Trophoblast cell (in vitro differentiated cells and primary cell): ENCODE measurements around the gene GOLGA8N.

Source experiments
- DNase-seq, 2 donors: peaks; one replicate each; pipeline ENCODE4 v3.0.0-alpha.2; 2016
- H2AFZ ChIP-seq: 2 replicates; pipeline ENCODE4 v1.6.1; 2013; ENCODE audit warnings: low read length, moderate library complexity, mild to moderate bottlenecking; ENCODE audit not compliant: insufficient read depth, poor library complexity
- H2AK5ac ChIP-seq: 2 replicates; pipeline ENCODE4 v1.6.1; 2013; ENCODE audit warnings: mild to moderate bottlenecking, low read length
- H2BK120ac ChIP-seq: 2 replicates; pipeline ENCODE4 v1.6.1; 2013; ENCODE audit warnings: low read length, mild to moderate bottlenecking, moderate library complexity; ENCODE audit not compliant: insufficient read depth, poor library complexity
- H2BK12ac ChIP-seq: 2 replicates; pipeline ENCODE4 v1.6.1; 2013; ENCODE audit warnings: mild to moderate bottlenecking, low read length, moderate library complexity
- H2BK5ac ChIP-seq: 2 replicates; pipeline ENCODE4 v1.6.1; 2013; ENCODE audit warnings: low read length, low read depth, moderate library complexity, mild to moderate bottlenecking; ENCODE audit not compliant: poor library complexity
- H3K14ac ChIP-seq: 2 replicates; pipeline ENCODE4 v1.6.1; 2013; ENCODE audit warnings: mild to moderate bottlenecking, low read length
- H3K18ac ChIP-seq: 2 replicates; pipeline ENCODE4 v1.6.1; 2013; ENCODE audit warnings: mild to moderate bottlenecking, low read length
- H3K23ac ChIP-seq: 2 replicates; pipeline ENCODE4 v1.6.1; 2013; ENCODE audit warnings: low read length
- H3K27ac ChIP-seq: 2 replicates; pipeline ENCODE4 v1.5.1; 2013; ENCODE audit warnings: low read depth, mild to moderate bottlenecking, inconsistent platforms, low read length, moderate library complexity
- H3K27me3 ChIP-seq: 2 replicates; pipeline ENCODE4 v1.6.1; 2013; ENCODE audit warnings: inconsistent platforms, mild to moderate bottlenecking, low read length, moderate library complexity; ENCODE audit not compliant: insufficient read depth
- H3K36me3 ChIP-seq, 2 experiments: 1 replicate in 1 of 2; 2 replicates in 1 of 2; pipeline ENCODE4 v1.6.1; 2013; ENCODE audit warnings: low read length in 2 of 2, mild to moderate bottlenecking in 2 of 2, moderate library complexity in 1 of 2; ENCODE audit not compliant: insufficient read depth in 2 of 2, control insufficient read depth in 1 of 2
- H3K4ac ChIP-seq: 2 replicates; pipeline ENCODE4 v1.6.1; 2013; ENCODE audit warnings: low read depth, mild to moderate bottlenecking, low read length, moderate library complexity
- H3K4me1 ChIP-seq, 2 experiments: 1 replicate in 1 of 2; 2 replicates in 1 of 2; pipeline ENCODE4 v1.6.1; 2013; ENCODE audit warnings: low read length in 2 of 2, mild to moderate bottlenecking in 2 of 2, moderate library complexity in 1 of 2; ENCODE audit not compliant: insufficient read depth in 2 of 2, control insufficient read depth in 1 of 2
- H3K4me2 ChIP-seq: 2 replicates; pipeline ENCODE4 v1.6.1; 2013; ENCODE audit warnings: inconsistent platforms, mild to moderate bottlenecking, low read length, moderate library complexity
- H3K4me3 ChIP-seq: 2 replicates; pipeline ENCODE4 v1.5.1; 2013; ENCODE audit warnings: mild to moderate bottlenecking, low read depth, low read length, inconsistent platforms
- H3K79me1 ChIP-seq: one replicate; pipeline ENCODE4 v1.6.1; 2013; ENCODE audit warnings: low read length
- H3K79me2 ChIP-seq: 2 replicates; pipeline ENCODE4 v1.6.1; 2013; ENCODE audit warnings: low read length, mild to moderate bottlenecking; ENCODE audit not compliant: control insufficient read depth, insufficient read depth, poor library complexity
- H3K9ac ChIP-seq: 2 replicates; pipeline ENCODE4 v1.6.1; 2013; ENCODE audit warnings: mild to moderate bottlenecking, low read length
- H3K9me3 ChIP-seq: 2 replicates; pipeline ENCODE4 v1.6.1; 2013; ENCODE audit warnings: low read depth, mild to moderate bottlenecking, control low read depth, inconsistent platforms, low read length; ENCODE audit not compliant: insufficient read depth
- H4K12ac ChIP-seq: 2 replicates; pipeline ENCODE4 v1.6.1; 2013; ENCODE audit warnings: low read depth, mild to moderate bottlenecking, low read length, moderate library complexity
- H4K8ac ChIP-seq: 2 replicates; pipeline ENCODE4 v1.6.1; 2013; ENCODE audit warnings: low read depth, mild to moderate bottlenecking, low read length, moderate library complexity
- H4K91ac ChIP-seq: one replicate; pipeline ENCODE4 v1.6.1; 2013; ENCODE audit warnings: low read depth, mild to moderate bottlenecking, low read length, moderate library complexity
- WGBS: extraction: QIAGEN DNeasy Blood & Tissue Kit; methylation state at CpG from one replicate; pipeline ENCODE4 v1.1.7; 2013; ENCODE audit warnings: missing lambda C conversion rate; ENCODE audit not compliant: insufficient read length, insufficient coverage; ENCODE audit errors: extremely low coverage; 5-methylcytosine and 5-hydroxymethylcytosine counted together

The GOLGA8N gene

DNA sequence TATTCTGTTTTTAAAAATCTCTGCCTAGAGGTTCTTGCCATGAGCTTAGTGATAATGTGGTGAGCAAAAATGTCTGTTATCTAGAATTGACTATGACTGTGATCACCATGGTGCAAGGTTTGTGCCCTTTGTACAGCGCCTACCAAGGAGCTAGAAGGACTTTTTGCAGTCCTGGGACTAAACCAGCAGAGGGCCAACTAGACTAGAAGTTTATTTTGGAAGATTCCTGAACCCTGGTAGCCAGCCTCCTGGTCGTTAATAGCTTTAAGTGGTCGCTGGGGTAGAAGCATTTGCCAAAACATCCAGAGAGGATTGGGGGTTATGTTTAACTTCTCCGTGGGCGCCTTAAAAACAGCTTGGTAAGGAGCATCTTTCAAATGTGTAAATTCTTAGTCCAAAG lies 56.1 kb downstream of the GOLGA8N start:
- no peak overlapping the region for H3K9ac ChIP-seq
- no peak overlapping the region for H4K91ac ChIP-seq
- no peak overlapping the region for H3K18ac ChIP-seq
- H3K27me3 ChIP-seq, result no peaks in the 10 kb centered on the region
- no peak overlapping the region for H2BK120ac ChIP-seq
- no peak overlapping the region for H4K8ac ChIP-seq
- no peaks in the 10 kb centered on the region for H3K9me3 ChIP-seq
- no peak overlapping the region for H2AK5ac ChIP-seq
- peak; percentile 35 to 46 for DNase-seq
- no peak overlapping the region for H3K27ac ChIP-seq
- no peak overlapping the region for H4K12ac ChIP-seq
- no peak overlapping the region for H3K4ac ChIP-seq
- no peak overlapping the region for H3K4me3 ChIP-seq
- H2BK12ac ChIP-seq, result no peak overlapping the region
- H3K4me1 ChIP-seq, result no peaks in the 10 kb centered on the region
- no peak overlapping the region for H2BK5ac ChIP-seq
- no peak overlapping the region for H2AFZ ChIP-seq
- no peaks in the 10 kb centered on the region for H3K36me3 ChIP-seq
- no CpG with 5 or more reads among the region's 5 CpGs for WGBS
- no peak overlapping the region for H3K14ac ChIP-seq
- H3K79me1 ChIP-seq, result no peaks in the 10 kb centered on the region
- H3K79me2 ChIP-seq, result no peaks in the 10 kb centered on the region
- H3K4me2 ChIP-seq, result no peak overlapping the region
- H3K23ac ChIP-seq, result no peak overlapping the region

- no peaks in the 10 kb centered on the region for H3K27me3 ChIP-seq
- no peaks in the 10 kb centered on the region for H3K4me1 ChIP-seq
- H4K91ac ChIP-seq, result no peak overlapping the region
- no peaks in the 10 kb centered on the region for H3K79me1 ChIP-seq
- H2AK5ac ChIP-seq, result no peak overlapping the region
- WGBS, result no CpG with 5 or more reads among the region's 6 CpGs
- no peak overlapping the region for H4K12ac ChIP-seq
- H2BK120ac ChIP-seq, result no peak overlapping the region
- H3K36me3 ChIP-seq, result no peaks in the 10 kb centered on the region
- no peak overlapping the region for H3K18ac ChIP-seq
- no peaks in the 10 kb centered on the region for H3K79me2 ChIP-seq
- no peak overlapping the region for H3K4ac ChIP-seq
- no peak overlapping the region for H3K4me2 ChIP-seq
- H2AFZ ChIP-seq, result no peak overlapping the region
- H3K9me3 ChIP-seq, result no peaks in the 10 kb centered on the region
- no peak overlapping the region for H4K8ac ChIP-seq
- no peak overlapping the region for H3K14ac ChIP-seq
- peak; percentile 17 to 77 for DNase-seq
- H2BK5ac ChIP-seq, result no peak overlapping the region
- H3K23ac ChIP-seq, result no peak overlapping the region
- no peak overlapping the region for H3K27ac ChIP-seq
- no peak overlapping the region for H3K9ac ChIP-seq
- H2BK12ac ChIP-seq, result no peak overlapping the region
- no peak overlapping the region for H3K4me3 ChIP-seq
Observed at GRCh38 chr15:32651229-32651837, 58.1 kb downstream of the GOLGA8N start.

GRCh38 chr15:32652178-32652577 lies 58.9 kb downstream of the GOLGA8N start:
- no peak overlapping the region for H4K8ac ChIP-seq
- H3K18ac ChIP-seq, result no peak overlapping the region
- H2BK5ac ChIP-seq, result no peak overlapping the region
- no peak overlapping the region for H4K91ac ChIP-seq
- no peak for DNase-seq
- no peak overlapping the region for H3K4me3 ChIP-seq
- H2AFZ ChIP-seq, result no peak overlapping the region
- no peaks in the 10 kb centered on the region for H3K79me1 ChIP-seq
- H2BK12ac ChIP-seq, result no peak overlapping the region
- H3K36me3 ChIP-seq, result no peaks in the 10 kb centered on the region
- no peak overlapping the region for H3K4me2 ChIP-seq
- H3K9me3 ChIP-seq, result no peaks in the 10 kb centered on the region
- H3K4me1 ChIP-seq, result no peaks in the 10 kb centered on the region
- no peak overlapping the region for H3K14ac ChIP-seq
- H3K4ac ChIP-seq, result no peak overlapping the region
- no peaks in the 10 kb centered on the region for H3K79me2 ChIP-seq
- no peak overlapping the region for H2BK120ac ChIP-seq
- no peak overlapping the region for H3K27ac ChIP-seq
- WGBS, result 100% methylated on average over 1 of the region's 3 CpGs
- no peak overlapping the region for H2AK5ac ChIP-seq
- H3K27me3 ChIP-seq, result no peaks in the 10 kb centered on the region
- H3K23ac ChIP-seq, result no peak overlapping the region
- H3K9ac ChIP-seq, result no peak overlapping the region
- H4K12ac ChIP-seq, result no peak overlapping the region

GRCh38 chr15:32656091-32656490 lies 62.8 kb downstream of the GOLGA8N start:
- H4K12ac ChIP-seq, result no peak overlapping the region
- H3K4me3 ChIP-seq, result no peak overlapping the region
- no peak overlapping the region for H3K23ac ChIP-seq
- H4K91ac ChIP-seq, result no peak overlapping the region
- H3K18ac ChIP-seq, result no peak overlapping the region
- H2BK5ac ChIP-seq, result no peak overlapping the region
- no peaks in the 10 kb centered on the region for H3K79me1 ChIP-seq
- no peak overlapping the region for H2AFZ ChIP-seq
- DNase-seq, result no peak
- H3K36me3 ChIP-seq, result peaks cover 2 to 3% of the 10 kb centered on the region in 2 experiments
- no peak overlapping the region for H4K8ac ChIP-seq
- no peak overlapping the region for H3K27ac ChIP-seq
- no peak overlapping the region for H3K4me2 ChIP-seq
- H3K4me1 ChIP-seq, result no peaks in the 10 kb centered on the region
- H2AK5ac ChIP-seq, result no peak overlapping the region
- H3K27me3 ChIP-seq, result no peaks in the 10 kb centered on the region
- no peak overlapping the region for H3K14ac ChIP-seq
- H3K4ac ChIP-seq, result no peak overlapping the region
- no peaks in the 10 kb centered on the region for H3K9me3 ChIP-seq
- H3K79me2 ChIP-seq, result no peaks in the 10 kb centered on the region
- no CpG with 5 or more reads among the region's 4 CpGs for WGBS
- H2BK120ac ChIP-seq, result no peak overlapping the region
- no peak overlapping the region for H3K9ac ChIP-seq
- no peak overlapping the region for H2BK12ac ChIP-seq
